GM19463 (cell line): ENCODE results near the gene ADARB2.
"Not testable (repeated sequence)": the region's sequence is repeated elsewhere in the genome, so short reads cannot be mapped to it uniquely, and the experiment has no call there.

Experiments
- ATAC-seq: cut with Tn5 transposase; IDR thresholded peaks from one replicate; pipeline ENCODE4 v1.9.1; 2021; ENCODE audit warnings: mild to moderate bottlenecking, moderate library complexity; ENCODE audit not compliant: unreplicated experiment

The ADARB2 gene

DNA sequence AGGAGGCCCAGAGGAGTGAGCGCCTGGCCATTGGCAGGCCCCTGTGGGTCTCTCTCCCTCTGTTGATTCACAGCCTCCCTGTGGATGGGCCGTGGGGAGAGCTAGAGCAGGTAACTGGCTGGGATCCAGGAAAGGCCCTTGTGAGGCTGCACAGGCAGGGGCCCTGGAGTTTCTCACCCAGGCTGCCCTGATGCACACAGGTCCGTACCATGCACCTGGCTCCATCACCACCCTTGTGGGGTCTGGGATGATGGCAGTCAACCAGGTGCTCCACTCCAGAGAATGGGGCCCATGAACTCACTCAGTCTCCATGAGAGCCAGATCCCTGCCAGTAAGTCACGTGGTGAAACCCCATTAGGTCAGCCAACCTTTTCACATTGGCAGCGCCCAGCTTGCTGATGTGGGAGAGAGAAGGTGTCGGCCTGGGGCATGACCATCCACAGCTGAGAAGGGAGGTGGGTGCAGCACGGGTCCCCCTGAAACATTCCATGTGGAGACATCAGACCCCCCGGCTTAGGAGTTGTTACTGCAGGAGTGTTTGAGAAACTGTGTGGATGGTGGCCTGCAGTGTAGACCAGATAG is 320.8 kb downstream of the ADARB2 start:
- ATAC-seq = no peak

DNA sequence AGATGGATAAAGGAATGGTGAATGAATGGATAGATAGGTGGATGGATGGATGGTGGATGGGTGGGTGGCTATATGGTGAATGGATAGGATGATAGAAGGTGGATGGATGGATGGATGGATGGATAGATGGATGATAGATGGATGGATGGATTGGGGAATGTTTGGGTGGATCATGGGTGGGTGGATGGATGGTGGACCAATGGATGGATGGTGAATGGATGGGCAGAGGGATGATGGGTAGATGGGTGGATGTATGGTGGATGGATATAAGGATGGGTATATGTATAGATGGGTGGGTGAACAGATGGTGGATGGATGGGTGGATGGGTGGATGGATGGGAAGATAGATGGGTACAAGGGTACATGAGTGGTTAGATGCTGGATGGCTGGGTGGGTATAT is 322.4 kb downstream of the ADARB2 start:
- ATAC-seq = no peak

DNA sequence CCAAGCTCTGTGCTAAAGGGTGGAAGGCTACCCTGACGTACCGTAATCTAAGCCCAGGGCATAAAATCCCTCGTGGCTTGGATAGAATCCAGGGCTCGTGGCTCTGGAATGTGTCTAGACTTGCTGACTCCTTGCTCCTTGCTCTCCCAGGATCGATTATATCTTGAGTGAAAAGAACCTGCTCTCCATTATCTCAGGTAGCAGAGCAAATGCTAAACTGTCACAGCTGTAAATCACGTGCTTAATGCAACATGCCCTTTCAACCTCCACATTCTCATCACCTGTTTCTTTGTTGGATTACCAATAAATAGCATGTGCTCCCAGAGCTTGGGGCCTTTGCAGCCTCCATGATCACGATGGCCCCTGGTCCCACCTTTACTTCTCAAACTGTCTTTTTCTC is 323.0 kb downstream of the ADARB2 start:
- ATAC-seq = not testable (repeated sequence)

DNA sequence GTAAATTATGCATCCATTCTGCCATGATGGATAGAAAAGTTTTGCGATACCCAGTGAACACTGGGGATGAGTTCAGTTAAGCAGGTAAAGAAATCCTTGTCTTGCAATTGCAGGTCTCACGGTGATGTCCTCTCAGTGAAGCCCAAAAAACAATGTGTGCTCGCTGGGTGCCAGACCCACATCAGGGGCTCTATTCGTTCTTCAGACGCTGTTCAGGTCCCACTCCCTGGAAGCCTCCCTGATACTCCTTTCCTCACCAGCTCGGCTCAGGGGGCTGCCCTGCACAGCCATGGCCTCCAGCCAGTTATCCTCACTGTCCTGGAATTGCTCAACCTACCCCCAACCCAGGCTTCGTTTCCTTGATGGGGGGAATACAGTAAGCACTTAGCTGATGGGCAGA is 323.5 kb downstream of the ADARB2 start:
- ATAC-seq = no peak

DNA sequence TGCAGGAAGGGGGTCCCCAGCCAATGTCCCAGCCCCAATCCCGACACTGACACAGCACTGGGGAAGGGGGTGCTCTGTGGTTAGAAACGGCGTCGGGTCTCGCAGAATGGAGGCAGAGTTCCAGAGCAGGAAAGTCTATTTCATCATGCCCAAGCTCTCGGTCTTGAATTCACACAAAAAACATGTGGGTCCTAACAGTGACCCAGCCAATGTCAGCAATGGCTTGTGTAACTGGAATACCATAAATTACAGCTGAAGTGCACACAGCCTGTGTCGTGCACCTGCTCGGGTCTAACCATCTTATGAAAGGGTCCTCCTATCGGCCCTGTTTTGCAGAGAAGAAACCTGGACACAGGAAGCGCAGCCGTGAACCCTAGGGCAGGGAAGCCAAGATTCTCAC is 324.1 kb downstream of the ADARB2 start:
- ATAC-seq = no peak

- ATAC-seq = no peak
Measured at GRCh38 chr10:1412531-1413189, 324.7 kb downstream of the ADARB2 start.

DNA sequence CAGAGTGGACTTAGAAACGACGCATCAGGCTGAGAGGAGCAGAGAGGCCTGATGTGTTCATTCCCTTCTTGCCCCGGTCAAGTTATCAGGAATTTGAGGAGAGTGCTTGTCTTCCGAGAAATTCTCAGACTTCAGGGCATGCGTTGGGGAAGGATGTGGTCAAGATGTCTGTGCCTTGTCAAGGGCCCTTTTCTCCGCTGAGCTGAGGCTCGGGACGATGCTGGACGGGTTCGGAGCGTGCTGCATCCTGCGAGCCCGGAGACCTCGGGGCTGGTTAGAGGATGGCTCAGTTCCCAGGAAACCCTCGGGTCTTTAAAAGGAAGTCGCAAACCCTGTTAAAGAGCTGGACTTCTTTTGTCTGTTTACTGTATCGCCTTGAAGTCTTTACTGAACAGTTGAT is 325.4 kb downstream of the ADARB2 start:
- ATAC-seq = no peak

DNA sequence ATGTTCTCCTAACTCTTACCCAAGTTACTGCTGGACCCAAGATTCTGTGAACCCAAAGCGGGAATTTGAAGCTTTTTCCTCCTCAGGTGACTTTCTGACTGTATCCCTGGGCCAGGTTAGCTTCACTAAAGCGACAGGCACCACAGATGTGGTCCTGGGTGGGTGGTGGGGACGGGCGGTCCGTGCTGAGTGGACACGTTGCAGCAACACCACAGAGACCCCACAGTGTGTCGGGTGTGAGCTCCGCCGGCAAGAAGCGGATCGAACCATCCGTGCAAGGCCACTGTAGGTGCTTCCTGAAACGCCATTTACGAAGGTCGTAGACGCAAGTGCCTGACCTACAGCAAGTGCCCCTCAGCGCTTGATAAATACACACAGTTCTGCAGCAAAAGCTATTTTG is 325.9 kb downstream of the ADARB2 start:
- ATAC-seq = no peak

DNA sequence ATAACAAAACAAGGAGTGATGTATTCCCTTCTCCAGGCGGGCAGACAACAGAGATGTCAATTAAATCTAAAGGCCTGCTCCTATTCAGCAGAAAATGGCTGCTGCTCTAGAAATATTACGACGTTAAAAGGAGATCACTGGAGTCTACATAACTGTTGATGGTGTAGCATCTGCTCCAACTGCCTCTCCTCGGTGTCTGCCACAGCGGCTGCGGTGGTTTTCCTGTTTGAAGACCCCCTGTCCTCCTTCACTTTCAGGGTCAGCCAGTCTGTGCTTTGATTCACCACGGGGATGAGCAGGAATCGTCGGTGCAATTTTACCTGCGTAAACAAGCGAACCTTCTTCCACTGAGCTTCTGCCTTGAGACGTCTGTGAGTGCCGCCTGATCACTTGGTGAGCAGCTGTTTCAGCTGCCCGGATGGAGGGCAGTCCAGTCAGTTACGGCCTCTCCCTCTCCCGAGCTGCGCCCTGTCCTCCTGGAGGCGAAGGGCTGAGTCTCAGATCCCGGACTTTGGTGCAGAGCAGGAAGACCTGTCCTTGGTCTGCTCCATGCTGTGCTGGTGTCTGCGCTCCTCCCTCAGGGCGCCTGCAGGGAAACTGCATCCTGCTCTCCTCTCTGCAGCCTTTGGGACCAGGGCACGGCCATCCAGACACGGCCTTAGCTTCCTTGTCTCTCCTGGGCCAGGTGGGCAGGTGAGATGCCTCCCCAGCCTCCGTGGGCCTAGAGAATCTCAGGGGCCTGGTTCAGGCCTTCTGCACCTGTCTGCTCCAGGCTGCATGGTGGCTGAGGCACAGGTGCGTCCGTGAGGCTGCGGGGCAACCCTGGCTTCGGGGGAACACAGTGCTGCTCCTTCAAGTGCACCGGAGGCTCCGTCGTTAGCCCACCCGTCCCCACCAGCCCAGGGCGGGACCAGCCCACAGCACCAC is 326.6 kb downstream of the ADARB2 start:
- no peak for ATAC-seq

DNA sequence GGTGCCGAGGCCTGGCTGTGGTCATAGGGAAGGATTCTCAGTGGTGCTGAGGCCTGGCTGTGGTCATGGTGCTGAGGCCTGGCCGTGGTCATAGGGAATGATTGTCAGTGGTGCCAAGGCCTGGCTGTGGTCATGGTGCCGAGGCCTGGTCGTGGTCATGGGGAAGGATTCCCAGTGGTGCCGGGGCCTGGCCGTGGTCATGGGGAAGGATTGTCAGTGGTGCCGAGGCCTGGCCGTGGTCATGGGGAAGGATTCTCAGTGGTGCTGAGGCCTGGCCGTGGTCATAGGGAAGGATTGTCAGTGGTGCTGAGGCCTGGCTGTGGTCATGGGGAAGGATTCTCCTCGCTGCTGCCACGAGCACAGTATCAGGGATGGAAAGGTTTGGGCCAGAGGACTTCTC is 327.3 kb downstream of the ADARB2 start:
- ATAC-seq = no peak

DNA sequence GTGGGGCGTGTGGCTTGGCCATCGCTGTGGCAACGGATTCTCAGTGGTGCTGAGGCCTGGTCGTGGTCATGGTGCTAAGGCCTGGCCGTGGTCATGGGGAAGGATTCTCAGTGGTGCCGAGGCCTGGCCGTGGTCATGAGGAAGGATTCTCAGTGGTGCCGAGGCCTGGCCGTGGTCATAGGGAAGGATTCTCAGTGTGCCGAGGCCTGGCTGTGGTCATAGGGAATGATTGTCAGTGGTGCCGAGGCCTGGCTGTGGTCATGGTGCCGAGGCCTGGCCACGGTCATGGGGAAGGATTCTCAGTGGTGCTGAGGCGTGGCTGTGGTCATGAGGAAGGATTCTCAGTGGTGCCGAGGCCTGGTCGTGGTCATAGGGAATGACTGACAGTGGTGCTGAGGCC is 327.9 kb downstream of the ADARB2 start:
- ATAC-seq = no peak

GRCh38 chr10:1408651-1409367 is 328.5 kb downstream of the ADARB2 start:
- ATAC-seq = no peak

GRCh38 chr10:1406967-1407945 is 330.1 kb downstream of the ADARB2 start:
- no peak for ATAC-seq

- ATAC-seq = no peak
Measured at GRCh38 chr10:1406132-1406966, 331.0 kb downstream of the ADARB2 start.

GRCh38 chr10:1404323-1405260 is 332.7 kb downstream of the ADARB2 start:
- no peak for ATAC-seq

DNA sequence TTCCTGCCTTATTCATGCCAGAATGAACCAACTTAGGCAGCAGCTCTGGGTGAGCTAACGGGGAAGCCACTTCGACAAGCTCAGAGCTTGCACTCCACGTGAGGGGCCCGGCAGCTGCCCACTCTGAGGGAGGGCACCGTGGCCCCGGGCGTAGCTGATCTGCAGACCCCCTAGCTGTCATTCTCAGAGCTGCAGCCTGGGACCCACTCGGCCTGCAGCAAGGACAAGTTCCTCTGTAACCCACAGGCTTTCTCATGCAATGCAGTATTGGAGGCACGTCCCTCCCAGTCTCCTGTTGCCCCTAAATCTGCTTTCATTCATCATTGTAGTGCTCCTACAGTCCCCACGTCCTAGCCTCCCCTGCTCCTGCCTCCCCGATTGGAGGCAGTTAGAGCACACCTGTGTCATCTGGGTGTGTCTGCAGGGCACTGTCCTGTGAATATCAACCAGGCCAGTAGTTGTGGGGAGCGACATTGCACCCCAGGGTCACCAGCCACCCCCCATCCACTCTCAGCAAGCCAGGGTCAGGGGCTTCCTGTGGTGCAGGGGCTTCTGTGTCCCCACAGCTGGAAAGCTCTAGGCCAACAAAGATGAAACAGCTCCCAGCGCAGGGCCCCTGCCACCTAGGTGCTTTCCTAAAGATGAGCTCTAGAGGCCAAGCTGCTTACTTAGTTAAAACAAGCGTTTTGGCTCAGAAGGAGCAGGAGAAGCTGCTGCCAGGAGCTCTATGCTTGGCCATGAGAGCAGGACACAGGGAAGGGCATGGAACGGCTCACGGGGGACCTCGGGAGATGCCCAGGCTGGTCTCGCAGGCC is 333.6 kb downstream of the ADARB2 start:
- no peak for ATAC-seq

DNA sequence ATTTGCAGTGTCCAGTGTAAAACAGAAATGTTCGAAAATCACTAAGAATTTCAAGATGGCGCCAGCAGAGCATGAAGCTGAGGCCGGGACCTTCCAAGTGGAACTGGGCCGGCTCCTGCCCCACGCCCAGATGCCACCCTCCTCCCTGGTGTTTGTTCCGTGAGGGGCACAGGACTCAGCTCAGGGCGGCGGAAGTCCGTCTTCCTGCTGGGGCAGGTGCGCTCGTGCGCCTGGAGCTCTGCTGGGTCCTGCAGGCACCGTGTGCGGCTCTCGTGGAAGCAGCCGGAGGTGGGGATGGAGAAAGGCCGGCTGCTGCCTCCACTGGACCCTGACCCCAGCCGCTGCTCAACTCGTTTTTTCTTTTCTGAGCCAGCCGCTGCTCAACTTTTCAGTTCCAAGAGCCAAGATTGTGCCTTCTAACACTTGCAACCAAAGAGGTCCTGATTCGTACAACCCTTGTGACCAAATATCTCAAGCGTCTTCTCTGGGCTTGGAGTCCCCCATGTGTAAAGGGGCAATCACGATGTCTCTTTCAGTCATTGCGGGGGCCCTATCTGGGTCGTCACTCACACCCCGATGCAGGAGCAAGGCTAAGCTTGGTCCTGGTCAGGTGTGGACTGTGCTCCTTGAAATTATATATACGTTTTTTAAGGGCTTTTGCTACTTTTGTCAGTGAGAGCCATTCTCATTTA is 334.4 kb downstream of the ADARB2 start:
- no peak for ATAC-seq
